Breast epithelium (tissue), 4 donors: Measurements from ENCODE around the gene ZBTB24. TPM values are rescaled to one million over a fixed set of nuclear protein-coding genes. Genes with fewer than 3 reads are reported as not detected.

ENCODE experiments used
- DNase-seq, 2 donors: peaks; one replicate each; pipeline ENCODE4 v3.0.0-alpha.2; 2019; ENCODE audit warnings: low spot score in 2 of 2
- H3K27ac ChIP-seq, 2 donors: fragments of 200-600 bp; sonication (generic) in 1 of 2; one replicate each; pipeline ENCODE4 v1.5.1; 2016 to 2019; ENCODE audit warnings: mild to moderate bottlenecking in 1 of 2
- H3K27me3 ChIP-seq, 2 donors: fragments of 200-600 bp; sonication (generic) in 1 of 2; one replicate each; pipeline versions ENCODE4 v1.5.1 to v1.6.0; 2017 to 2019; ENCODE audit warnings: control low read depth in 1 of 2, mild to moderate bottlenecking in 1 of 2
- H3K36me3 ChIP-seq: fragments of 200-600 bp; one replicate; pipeline ENCODE4 v1.5.1; 2019
- H3K4me1 ChIP-seq, 2 donors: fragments of 200-600 bp; sonication (generic); one replicate each; pipeline ENCODE4 v1.5.1; 2016 to 2019; ENCODE audit warnings: control low read depth in 1 of 2
- H3K4me3 ChIP-seq, 3 donors: fragments of 200-600 bp; sonication (generic); 1 replicate in 2 of 3; 2 replicates in 1 of 3; pipeline ENCODE4 v1.5.1; 2016 to 2019; ENCODE audit warnings: mild to moderate bottlenecking in 3 of 3, moderate library complexity in 2 of 3
- H3K9me3 ChIP-seq, 2 donors: fragments of 200-600 bp; sonication (generic) in 1 of 2; one replicate each; pipeline ENCODE4 v1.5.1; 2016 to 2019; ENCODE audit warnings: control low read depth in 1 of 2
- POLR2A ChIP-seq: fragments of 450-650 bp; IDR thresholded peaks from one replicate; pipeline ENCODE4 v1.6.1; 2016; ENCODE audit warnings: antibody characterized with exemption, mild to moderate bottlenecking, moderate library complexity
- POLR2AphosphoS5 ChIP-seq, 3 donors: sonication (generic); formaldehyde crosslinking; IDR thresholded peaks; one replicate each; pipeline ENCODE4 v1.6.1; 2017; ENCODE audit warnings: antibody characterized with exemption in 3 of 3
- intact Hi-C: fragments of 100-400 bp; cut with DNase I; formaldehyde crosslinking; loops from one replicate; pipeline ENCODE4 v1.15.1; 2023; ENCODE audit warnings: low total_unique reads
- total RNA-seq, 3 donors: library from RNA; depleted of rRNA; stranded (reverse); fragments of >200 nt; gene quantifications; one replicate each; pipeline ENCODE4 v1.1.0, GENCODE V29; 2016
- TF ChIP-seq, protein P1 (sequence below), 3 donors: fragments of 450-650 bp; IDR thresholded peaks; one replicate each; pipeline ENCODE4 v1.5.1; 2016 to 2017; ENCODE audit warnings: antibody characterized with exemption in 3 of 3, mild to moderate bottlenecking in 3 of 3, moderate library complexity in 3 of 3

ZBTB24 gene
- total RNA-seq, 3 donors from 2014 or later = 9.1 to 13.8 (median 9.8) TPM

DNA sequence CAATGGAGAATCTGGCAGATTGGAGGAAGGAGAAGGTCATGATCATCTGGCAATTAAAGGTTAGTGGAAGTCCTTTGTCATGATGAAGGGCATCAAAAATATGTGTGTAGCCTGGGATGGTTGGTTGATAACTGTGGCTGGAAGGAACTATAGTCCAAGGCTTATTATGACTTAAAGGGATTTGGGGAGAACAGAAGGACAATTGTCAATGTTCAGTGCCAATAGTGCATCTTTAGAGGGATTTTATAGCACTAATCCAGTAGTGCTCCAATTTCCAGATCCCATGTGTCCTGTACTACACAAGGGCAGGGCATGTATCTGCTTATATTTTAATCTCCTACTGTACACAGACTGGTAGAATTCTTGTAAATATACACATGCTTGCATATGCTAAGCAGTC, 5.0 kb upstream of the ZBTB24 start:
- TF ChIP-seq, protein P1, sequence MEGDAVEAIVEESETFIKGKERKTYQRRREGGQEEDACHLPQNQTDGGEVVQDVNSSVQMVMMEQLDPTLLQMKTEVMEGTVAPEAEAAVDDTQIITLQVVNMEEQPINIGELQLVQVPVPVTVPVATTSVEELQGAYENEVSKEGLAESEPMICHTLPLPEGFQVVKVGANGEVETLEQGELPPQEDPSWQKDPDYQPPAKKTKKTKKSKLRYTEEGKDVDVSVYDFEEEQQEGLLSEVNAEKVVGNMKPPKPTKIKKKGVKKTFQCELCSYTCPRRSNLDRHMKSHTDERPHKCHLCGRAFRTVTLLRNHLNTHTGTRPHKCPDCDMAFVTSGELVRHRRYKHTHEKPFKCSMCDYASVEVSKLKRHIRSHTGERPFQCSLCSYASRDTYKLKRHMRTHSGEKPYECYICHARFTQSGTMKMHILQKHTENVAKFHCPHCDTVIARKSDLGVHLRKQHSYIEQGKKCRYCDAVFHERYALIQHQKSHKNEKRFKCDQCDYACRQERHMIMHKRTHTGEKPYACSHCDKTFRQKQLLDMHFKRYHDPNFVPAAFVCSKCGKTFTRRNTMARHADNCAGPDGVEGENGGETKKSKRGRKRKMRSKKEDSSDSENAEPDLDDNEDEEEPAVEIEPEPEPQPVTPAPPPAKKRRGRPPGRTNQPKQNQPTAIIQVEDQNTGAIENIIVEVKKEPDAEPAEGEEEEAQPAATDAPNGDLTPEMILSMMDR (IDR thresholded peaks at IDR 0.05) = no peak
- TF ChIP-seq POLR2AphosphoS5 (IDR thresholded peaks at IDR 0.05) = no peak
- no peak for TF ChIP-seq POLR2A
- no peak for DNase-seq
- intact Hi-C loops = no loop called here

DNA sequence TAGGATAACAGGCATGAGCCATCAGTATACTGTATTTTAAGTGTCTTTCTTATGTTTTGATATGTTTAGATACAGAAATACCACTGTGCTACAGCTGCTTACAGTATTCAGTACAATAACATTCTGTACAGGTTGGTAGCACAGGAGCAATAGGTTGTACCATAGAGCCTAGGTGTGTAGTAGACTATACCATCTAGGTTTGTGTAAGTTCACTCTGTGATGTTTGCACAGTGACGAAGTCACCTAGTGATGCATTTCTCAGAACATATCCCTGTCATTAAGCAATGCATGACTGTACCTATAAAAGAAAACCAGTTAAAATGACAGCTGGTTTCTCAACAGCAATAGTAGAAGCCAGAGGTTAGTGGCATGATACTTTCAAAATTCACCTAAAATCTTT, 3.0 kb upstream of the ZBTB24 start:
- no peak overlapping the region for H3K4me3 ChIP-seq
- H3K4me1 ChIP-seq = peaks cover 0 to 3% of the 10 kb centered on the region in 2 donors
- DNase-seq = no peak
- H3K9me3 ChIP-seq = no peaks in the 10 kb centered on the region
- intact Hi-C loops = no loop called here
- H3K27ac ChIP-seq = no peak overlapping the region
- no peaks in the 10 kb centered on the region for H3K27me3 ChIP-seq
- H3K36me3 ChIP-seq = no peaks in the 10 kb centered on the region
- TF ChIP-seq POLR2A (no peak), POLR2AphosphoS5 (IDR thresholded peaks at IDR 0.05) (no peak)
- TF ChIP-seq, protein P1 (IDR thresholded peaks at IDR 0.05) = no peak

More for the DNA sequence above, 5.0 kb upstream of the ZBTB24 start:
- no peaks in the 10 kb centered on the region for H3K27me3 ChIP-seq
- no peaks in the 10 kb centered on the region for H3K36me3 ChIP-seq
- H3K4me1 ChIP-seq = no peaks in the 10 kb centered on the region
- H3K27ac ChIP-seq = no peak overlapping the region
- no peaks in the 10 kb centered on the region for H3K9me3 ChIP-seq
- no peak overlapping the region for H3K4me3 ChIP-seq

DNA sequence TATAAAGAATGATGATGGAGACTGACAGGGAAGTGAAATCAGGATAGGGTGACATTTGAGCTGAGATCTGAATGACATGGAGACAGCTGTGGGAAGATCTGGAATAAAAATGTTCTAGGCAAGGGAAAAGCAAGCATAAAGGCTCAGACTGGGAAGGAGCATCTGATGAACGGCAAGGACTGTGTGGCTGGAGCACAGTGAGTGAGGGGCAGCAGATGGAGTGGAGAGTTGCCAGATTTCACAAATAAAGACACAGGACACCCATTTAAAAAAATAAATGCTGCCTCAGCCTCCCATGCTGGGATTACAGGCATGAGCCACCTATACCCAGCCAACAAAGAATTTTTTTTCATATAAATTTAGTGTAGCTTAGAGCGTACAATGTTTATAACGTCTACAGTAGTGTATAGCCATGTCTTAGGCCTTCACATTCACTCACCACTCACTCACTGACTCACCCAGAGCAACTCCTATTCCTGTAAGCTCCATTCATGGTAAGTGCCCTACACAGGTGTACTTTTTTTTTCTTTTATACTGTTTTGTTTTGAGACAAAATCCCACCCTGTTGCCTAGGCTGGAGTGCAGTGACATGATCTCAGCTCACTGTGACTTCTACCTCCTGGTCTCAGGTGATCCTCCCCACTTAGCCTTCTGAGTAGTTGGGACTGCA, 2.4 kb upstream of the ZBTB24 start:
- H3K4me1 ChIP-seq = peaks cover 0 to 9% of the 10 kb centered on the region in 2 donors
- H3K9me3 ChIP-seq = no peaks in the 10 kb centered on the region
- no peak for DNase-seq
- TF ChIP-seq, protein P1 (IDR thresholded peaks at IDR 0.05) = no peak
- no peak for TF ChIP-seq POLR2AphosphoS5 (IDR thresholded peaks at IDR 0.05)
- no peak for TF ChIP-seq POLR2A
- H3K27me3 ChIP-seq = no peaks in the 10 kb centered on the region
- no peak overlapping the region for H3K4me3 ChIP-seq
- no peak overlapping the region for H3K27ac ChIP-seq
- intact Hi-C loops = no loop called here
- H3K36me3 ChIP-seq = no peaks in the 10 kb centered on the region

DNA sequence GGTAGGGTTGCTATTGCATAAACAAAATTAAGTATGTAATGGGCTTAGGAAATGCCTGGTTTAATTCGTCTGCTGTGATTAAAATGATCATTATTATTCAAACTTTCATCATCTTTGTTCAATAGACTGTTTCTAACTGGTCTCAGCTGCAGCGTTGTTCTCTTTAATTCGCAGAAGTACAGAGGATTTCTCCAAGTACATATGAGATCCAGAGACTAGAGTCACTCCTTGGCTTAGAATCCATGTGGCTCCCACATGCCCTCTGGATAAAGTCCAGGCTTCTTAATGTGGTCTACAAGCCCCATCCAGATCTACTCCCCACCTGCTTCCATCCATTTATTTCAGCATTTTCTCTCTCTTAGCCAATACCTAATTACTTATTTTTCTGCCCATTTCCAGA, 1.1 kb upstream of the ZBTB24 start:
- Histone ChIP-seq H3K9me3 (no peaks in the 10 kb centered on the region), H3K27ac (peak overlapping the region; percentile 84 to 96), H3K4me1 (peaks cover 0 to 11% of the 10 kb centered on the region in 2 donors), H3K36me3 (no peaks in the 10 kb centered on the region), H3K27me3 (no peaks in the 10 kb centered on the region), H3K4me3 (peak overlapping the region in 2 of 3 donors; percentile 99 to 100)
- intact Hi-C loops = no loop called here
- no peak for TF ChIP-seq POLR2AphosphoS5 (IDR thresholded peaks at IDR 0.05)
- TF ChIP-seq POLR2A = no peak
- TF ChIP-seq, protein P1 (IDR thresholded peaks at IDR 0.05) = no peak
- no peak for DNase-seq

DNA sequence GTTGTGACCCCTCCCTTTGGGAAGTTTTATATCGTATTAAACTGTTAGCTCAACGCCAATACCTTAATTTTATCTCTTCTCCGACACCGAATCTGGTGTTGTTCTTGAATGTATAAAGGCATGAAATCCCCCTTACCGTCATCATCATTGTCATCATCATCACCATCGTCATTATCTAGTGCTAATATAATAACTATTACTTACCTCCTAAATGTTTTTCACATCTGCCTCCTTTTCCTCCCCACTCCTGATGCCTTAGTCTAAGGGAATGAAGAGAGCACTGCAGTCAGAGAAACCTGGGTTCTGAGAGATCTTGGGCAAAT, 677 bp upstream of the ZBTB24 start:
- Histone ChIP-seq H3K27ac (peak overlapping the region; percentile 84 to 96), H3K4me1 (peaks cover 0 to 11% of the 10 kb centered on the region in 2 donors), H3K9me3 (no peaks in the 10 kb centered on the region), H3K36me3 (no peaks in the 10 kb centered on the region), H3K27me3 (no peaks in the 10 kb centered on the region), H3K4me3 (peak overlapping the region; percentile 94 to 100 (median 99))
- no peak for TF ChIP-seq POLR2AphosphoS5 (IDR thresholded peaks at IDR 0.05)
- no peak for TF ChIP-seq POLR2A
- TF ChIP-seq, protein P1 (IDR thresholded peaks at IDR 0.05) = no peak
- DNase-seq = no peak
- intact Hi-C loops = no loop called here
